ENCODE results near the gene KPNB1.

The KPNB1 gene

DNA sequence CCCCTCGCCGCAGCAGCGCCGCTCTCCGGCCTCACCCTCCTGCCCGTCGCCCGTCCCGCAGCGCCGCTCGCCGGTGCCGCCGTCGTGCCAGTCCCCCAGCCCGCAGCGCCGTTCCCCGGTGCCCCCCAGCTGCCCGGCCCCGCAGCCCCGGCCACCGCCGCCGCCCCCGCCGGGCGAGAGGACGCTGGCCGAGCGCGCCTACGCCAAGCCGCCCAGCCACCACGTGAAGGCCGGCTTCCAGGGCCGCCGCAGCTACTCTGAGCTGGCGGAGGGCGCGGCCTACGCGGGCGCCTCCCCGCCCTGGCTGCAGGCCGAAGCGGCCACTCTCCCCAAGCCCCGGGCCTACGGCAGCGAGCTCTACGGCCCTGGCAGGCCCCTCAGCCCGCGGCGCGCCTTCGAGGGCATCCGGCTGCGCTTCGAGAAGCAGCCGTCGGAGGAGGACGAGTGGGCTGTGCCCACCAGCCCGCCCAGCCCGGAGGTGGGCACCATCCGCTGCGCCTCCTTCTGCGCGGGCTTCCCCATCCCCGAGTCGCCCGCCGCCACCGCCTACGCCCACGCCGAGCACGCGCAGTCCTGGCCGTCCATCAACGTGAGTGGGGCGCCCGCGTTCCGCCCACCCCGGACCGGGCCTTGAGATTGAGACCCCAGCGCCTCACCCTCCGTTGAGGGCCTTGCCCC is 59.3 kb downstream of the KPNB1 start:
- TF ChIP-seq, protein P1, sequence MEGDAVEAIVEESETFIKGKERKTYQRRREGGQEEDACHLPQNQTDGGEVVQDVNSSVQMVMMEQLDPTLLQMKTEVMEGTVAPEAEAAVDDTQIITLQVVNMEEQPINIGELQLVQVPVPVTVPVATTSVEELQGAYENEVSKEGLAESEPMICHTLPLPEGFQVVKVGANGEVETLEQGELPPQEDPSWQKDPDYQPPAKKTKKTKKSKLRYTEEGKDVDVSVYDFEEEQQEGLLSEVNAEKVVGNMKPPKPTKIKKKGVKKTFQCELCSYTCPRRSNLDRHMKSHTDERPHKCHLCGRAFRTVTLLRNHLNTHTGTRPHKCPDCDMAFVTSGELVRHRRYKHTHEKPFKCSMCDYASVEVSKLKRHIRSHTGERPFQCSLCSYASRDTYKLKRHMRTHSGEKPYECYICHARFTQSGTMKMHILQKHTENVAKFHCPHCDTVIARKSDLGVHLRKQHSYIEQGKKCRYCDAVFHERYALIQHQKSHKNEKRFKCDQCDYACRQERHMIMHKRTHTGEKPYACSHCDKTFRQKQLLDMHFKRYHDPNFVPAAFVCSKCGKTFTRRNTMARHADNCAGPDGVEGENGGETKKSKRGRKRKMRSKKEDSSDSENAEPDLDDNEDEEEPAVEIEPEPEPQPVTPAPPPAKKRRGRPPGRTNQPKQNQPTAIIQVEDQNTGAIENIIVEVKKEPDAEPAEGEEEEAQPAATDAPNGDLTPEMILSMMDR (IDR thresholded peaks at IDR 0.05; ENCODE audit: low read depth, low read length) = no peak

GRCh38 chr17:47709594-47709993 is 59.9 kb downstream of the KPNB1 start:
- no peak for DNase-seq (ENCODE audit: low read depth, low spot score)
- in situ Hi-C loops (cut with HindIII; ENCODE audit: low sequenced_read_pairs) = no loop called here
- no peak overlapping the region for H3K4me3 ChIP-seq (ENCODE audit: low read depth, low read length)
- TF ChIP-seq, protein P1 (IDR thresholded peaks at IDR 0.05; ENCODE audit: low read depth, low read length) = no peak

More for the DNA sequence above, 59.3 kb downstream of the KPNB1 start:
- in situ Hi-C loops (cut with HindIII; ENCODE audit: low sequenced_read_pairs) = no loop called here
- DNase-seq (ENCODE audit: low read depth, low spot score) = no peak
- H3K4me3 ChIP-seq (ENCODE audit: low read depth, low read length) = no peak overlapping the region

DNA sequence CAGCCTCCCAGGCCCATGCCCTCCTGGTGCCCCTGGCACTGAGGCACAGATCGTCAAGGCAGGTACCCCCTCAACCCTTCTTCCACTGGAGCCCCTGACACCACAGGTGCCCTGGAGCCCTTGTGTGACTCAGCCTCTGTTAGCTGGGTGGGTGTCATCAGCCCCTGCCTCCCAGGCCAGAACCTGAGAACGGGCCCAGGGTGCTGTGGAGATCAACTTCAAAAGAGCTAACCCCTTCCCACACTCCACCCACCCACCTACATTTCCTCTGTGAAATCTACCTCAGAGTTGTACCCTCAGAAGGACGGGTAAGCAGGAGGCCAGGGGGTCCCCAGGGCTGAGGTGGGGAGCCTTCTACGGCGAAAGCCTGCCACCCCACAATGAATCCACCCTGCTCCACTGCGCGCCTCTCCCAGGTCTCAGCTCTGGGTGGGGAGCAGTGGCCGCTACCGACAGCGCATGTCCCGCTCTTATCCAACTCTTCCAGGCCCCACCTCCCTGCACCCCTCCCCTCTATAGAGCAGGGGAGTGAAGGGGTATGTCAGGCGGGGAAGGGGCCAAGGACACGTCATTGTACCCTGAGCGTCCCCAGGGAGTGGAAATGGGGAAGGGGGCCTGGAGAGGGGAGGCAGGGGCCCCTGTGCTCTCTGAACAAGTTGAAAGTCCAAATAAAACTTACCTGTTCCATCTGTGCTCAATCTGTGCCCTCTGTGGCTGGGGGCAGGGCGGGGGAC is 61.8 kb downstream of the KPNB1 start:
- H3K4me3 ChIP-seq (ENCODE audit: low read depth, low read length) = no peak overlapping the region
- in situ Hi-C loops (cut with HindIII; ENCODE audit: low sequenced_read_pairs) = no loop called here
- TF ChIP-seq, protein P1 (IDR thresholded peaks at IDR 0.05; ENCODE audit: low read depth, low read length) = no peak
- DNase-seq (ENCODE audit: low read depth, low spot score) = no peak

DNA sequence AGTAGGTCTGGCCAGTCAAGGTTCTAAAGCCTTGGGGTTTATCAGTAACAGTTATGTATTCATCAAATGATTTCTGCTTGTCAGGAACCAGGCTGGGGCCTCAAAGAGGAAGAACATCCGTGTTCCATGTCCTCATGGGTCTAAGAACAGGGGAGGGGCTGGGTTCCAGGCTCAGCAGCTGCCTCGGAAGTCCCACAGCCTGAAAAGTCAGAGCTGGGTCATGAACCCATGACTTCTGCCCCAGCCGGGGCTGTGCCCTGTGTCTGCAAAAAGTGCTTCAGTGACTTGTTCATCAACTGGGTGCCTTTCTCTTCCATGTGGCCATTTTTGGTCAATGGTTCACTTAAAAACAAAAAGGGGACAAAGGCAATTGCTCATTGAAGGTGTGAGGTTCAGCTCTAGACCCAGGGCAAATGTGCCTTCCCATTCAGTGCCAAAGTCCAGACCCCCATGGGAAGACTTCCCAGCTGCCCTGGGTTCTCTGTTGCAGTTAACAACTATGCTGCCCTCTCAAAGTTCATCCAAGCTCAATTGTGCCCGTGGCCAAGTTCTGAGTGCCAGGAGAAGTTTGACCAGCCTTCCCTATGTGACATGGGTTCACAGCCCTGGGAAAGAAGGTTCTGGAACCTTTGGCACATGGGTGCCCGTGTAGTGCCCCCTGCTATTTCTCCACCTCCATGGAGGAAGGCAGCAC is 62.8 kb downstream of the KPNB1 start:
- no peak for DNase-seq (ENCODE audit: low read depth, low spot score)
- TF ChIP-seq, protein P1 (IDR thresholded peaks at IDR 0.05; ENCODE audit: low read depth, low read length) = no peak
- in situ Hi-C loops (cut with HindIII; ENCODE audit: low sequenced_read_pairs) = no loop called here
- no peak overlapping the region for H3K4me3 ChIP-seq (ENCODE audit: low read depth, low read length)

DNA sequence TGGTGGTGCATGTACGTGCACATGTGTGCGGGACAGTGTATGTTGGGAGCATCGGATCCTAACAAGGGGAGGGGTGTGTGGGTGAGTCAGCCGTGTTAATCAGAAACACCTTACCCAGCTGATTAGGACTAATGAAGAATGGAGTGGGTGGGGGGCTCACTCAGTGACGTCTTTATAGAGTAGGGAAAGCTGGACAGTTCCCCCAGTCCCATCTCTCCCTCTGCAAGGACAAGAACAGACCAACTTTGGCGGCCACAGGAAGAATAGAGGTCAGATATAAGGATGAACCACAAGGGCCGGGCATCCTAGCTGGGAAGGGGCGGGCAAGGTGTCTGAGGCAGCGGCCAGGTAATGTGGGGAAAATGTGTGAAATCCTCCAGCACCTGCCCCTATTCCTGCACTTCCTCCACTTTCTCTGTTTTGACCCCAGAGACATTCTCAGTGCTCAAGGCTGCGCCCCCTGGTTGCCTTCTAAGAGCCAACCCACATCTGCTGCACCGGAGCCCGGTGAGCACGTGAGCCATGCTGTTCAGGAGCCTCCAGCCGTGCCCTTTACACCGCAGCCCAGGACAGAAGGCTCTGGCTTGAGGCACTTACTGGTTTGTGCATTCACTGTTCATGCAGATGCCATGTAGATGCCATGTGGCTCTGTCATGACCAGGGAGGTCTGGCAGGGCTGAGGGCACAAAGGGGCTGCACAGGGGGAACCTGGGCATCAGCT is 64.4 kb downstream of the KPNB1 start:
- no peak overlapping the region for H3K4me3 ChIP-seq (ENCODE audit: low read depth, low read length)
- in situ Hi-C loops (cut with HindIII; ENCODE audit: low sequenced_read_pairs) = no loop called here
- no peak for DNase-seq (ENCODE audit: low read depth, low spot score)
- TF ChIP-seq, protein P1 (IDR thresholded peaks at IDR 0.05; ENCODE audit: low read depth, low read length) = no peak

- H3K4me3 ChIP-seq (ENCODE audit: low read depth, low read length) = no peak overlapping the region
- TF ChIP-seq, protein P1 (IDR thresholded peaks at IDR 0.05; ENCODE audit: low read depth, low read length) = no peak
- no peak for DNase-seq (ENCODE audit: low read depth, low spot score)
- in situ Hi-C loops (cut with HindIII; ENCODE audit: low sequenced_read_pairs) = no loop called here
Observed at GRCh38 chr17:47714773-47715396, 65.2 kb downstream of the KPNB1 start.
